SK-N-MC (cell line): ENCODE data around the gene ANKFN1.

Source experiments
- EZH2 ChIP-seq: fragments of 200-600 bp; sonication (generic); IDR thresholded peaks from one replicate; pipeline ENCODE4 v1.6.1; 2017; ENCODE audit warnings: antibody characterized with exemption
- FOXP2 ChIP-seq: optimal IDR thresholded peaks from 2 replicates; pipeline ENCODE3; 2011; ENCODE audit warnings: mild to moderate bottlenecking, moderate library complexity; ENCODE audit not compliant: insufficient read depth; ENCODE audit errors: extremely low read length, control extremely low read depth
- POLR2AphosphoS5 ChIP-seq: IDR thresholded peaks from 2 replicates; pipeline ENCODE4 v1.6.1; 2012; ENCODE audit warnings: mild to moderate bottlenecking, low read depth, low read length, borderline replicate concordance

- no peak for TF ChIP-seq EZH2
- no peak for TF ChIP-seq POLR2AphosphoS5
- TF ChIP-seq FOXP2 = no peak
Observed at GRCh38 chr17:56536766-56537165, 383.5 kb downstream of the ANKFN1 start.
